Pancreas (tissue), 10 donors: ENCODE data around the gene B3GALT2. TPM values are rescaled to one million over a fixed set of nuclear protein-coding genes. Genes with fewer than 3 reads are reported as not detected.
A peak's percentile ranks its signal among the peaks of the same experiment; 100 is the strongest.

Experiments
- ATAC-seq, 4 donors: fragments of 200-7000 bp; cut with Tn5 transposase; one replicate each; pipeline versions ENCODE4 v1.8.0 to v1.9.1; 2020; ENCODE audit warnings: mild to moderate bottlenecking in 4 of 4, moderate library complexity in 4 of 4
- DNase-seq, 6 donors: peaks; one replicate each; pipeline ENCODE4 v3.0.0-alpha.2; 2020
- FAIRE-seq: peaks from 2 replicates; lab custom pipeline; 2012; peaks lifted over from hg19 to GRCh38; lab: Jason Lieb, UNC
- H3K27ac ChIP-seq, 4 donors: fragments of 200-600 bp; sonication (generic); 1 replicate in 3 of 4; 2 replicates in 1 of 4; pipeline versions ENCODE4 v1.5.0 to v1.8.0; 2020
- H3K27me3 ChIP-seq, 4 donors: fragments of 200-600 bp; one replicate each; pipeline ENCODE4 v1.8.0; 2021
- H3K36me3 ChIP-seq, 3 donors: fragments of 200-600 bp; sonication (generic) in 1 of 3; one replicate each; pipeline versions ENCODE4 v1.5.0 to v1.8.0; 2020 to 2021
- H3K4me1 ChIP-seq, 3 donors: fragments of 200-600 bp; one replicate each; pipeline ENCODE4 v1.8.0; 2021
- H3K4me3 ChIP-seq, 4 donors: fragments of 200-600 bp; sonication (generic) in 2 of 4; one replicate each; pipeline versions ENCODE4 v1.5.0 to v1.8.0; 2020 to 2021
- H3K9me3 ChIP-seq, 4 donors: fragments of 200-600 bp; one replicate each; pipeline ENCODE4 v1.8.0; 2021
- WGBS, 2 donors: extraction: QIAGEN DNeasy Blood & Tissue Kit; methylation state at CpG; one replicate each; pipeline ENCODE4 v1.1.7; 2013; 5-methylcytosine and 5-hydroxymethylcytosine counted together
- intact Hi-C, 3 donors: fragments of 100-400 bp; cut with DNase I; formaldehyde crosslinking; loops; one replicate each; pipeline versions ENCODE4 v1.11.1 to v1.14.2; 2022
- polyA plus RNA-seq, 2 donors: library from polyadenylated mRNA; stranded (reverse); fragments of 200-250 nt; gene quantifications; one replicate each; pipeline ENCODE4 v1.2.3, GENCODE V29; 2013
- total RNA-seq, 6 donors: library from RNA; stranded (reverse); fragmentation: NEBNext Ultra II Directional in 4 of 6; extraction: Animal tissue kit (Norgen Biotek cat#: 25700) in 4 of 6; gene quantifications; one replicate each; pipeline versions ENCODE4 v1.2.1 to v1.2.4, GENCODE V29; 2021 to 2023
- TF ChIP-seq, protein P1 (sequence below), 4 donors: fragments of 200-600 bp; sonication (generic) in 3 of 4; IDR thresholded peaks; one replicate each; pipeline versions ENCODE4 v1.5.0 to v1.8.0; 2021; ENCODE audit warnings: antibody characterized with exemption in 4 of 4
- donor health status: healthy with polysubstance abuse.
- donor health status: DM: no; HTN: no; CAD: no; lungs with moderate emphysema.
- donor health status: DM: no; HTN: no; CAD: no.
- donor health status: control.
- donor health status: control.
- donor health status: Bipolar disorder and iron deficiency.
- donor health status: DM: yes; HTN: yes; CAD: no.
- donor health status: DM: no; HTN: no; CAD: no.
- donor health status: DM: no; HTN: no; CAD: no.
- donor health status: DM: yes; HTN: yes; CAD: no.

Gene B3GALT2
- total and polyA plus RNA-seq, 8 donors: 0.20 to 0.99 (median 0.34) TPM

DNA sequence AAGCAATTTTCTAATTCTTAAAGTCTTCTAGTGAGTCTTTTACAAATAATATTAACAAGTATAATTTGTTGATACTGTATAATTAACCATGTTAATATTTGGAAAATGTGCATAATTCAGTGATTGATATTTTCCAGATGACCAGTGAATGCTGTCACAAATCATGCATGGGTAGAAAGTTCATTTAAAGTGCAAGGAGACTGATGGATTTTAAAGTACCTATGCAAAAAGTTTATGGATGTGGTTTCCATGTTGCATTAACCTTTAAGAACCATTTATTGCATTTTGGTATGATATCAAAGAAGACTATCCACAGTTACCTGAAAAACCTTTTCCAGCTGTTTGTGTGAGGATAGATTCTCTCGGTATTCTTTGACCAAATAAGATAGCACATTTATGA is 41.4 kb downstream of the B3GALT2 start:
- Histone ChIP-seq H3K9me3 (no peaks in the 10 kb centered on the region), H3K4me1 (no peaks in the 10 kb centered on the region), H3K36me3 (peaks cover 3 to 11% (median 6%) of the 10 kb centered on the region in 3 donors), H3K27me3 (no peaks in the 10 kb centered on the region), H3K4me3 (no peak overlapping the region), H3K27ac (no peak overlapping the region)
- TF ChIP-seq, protein P1, sequence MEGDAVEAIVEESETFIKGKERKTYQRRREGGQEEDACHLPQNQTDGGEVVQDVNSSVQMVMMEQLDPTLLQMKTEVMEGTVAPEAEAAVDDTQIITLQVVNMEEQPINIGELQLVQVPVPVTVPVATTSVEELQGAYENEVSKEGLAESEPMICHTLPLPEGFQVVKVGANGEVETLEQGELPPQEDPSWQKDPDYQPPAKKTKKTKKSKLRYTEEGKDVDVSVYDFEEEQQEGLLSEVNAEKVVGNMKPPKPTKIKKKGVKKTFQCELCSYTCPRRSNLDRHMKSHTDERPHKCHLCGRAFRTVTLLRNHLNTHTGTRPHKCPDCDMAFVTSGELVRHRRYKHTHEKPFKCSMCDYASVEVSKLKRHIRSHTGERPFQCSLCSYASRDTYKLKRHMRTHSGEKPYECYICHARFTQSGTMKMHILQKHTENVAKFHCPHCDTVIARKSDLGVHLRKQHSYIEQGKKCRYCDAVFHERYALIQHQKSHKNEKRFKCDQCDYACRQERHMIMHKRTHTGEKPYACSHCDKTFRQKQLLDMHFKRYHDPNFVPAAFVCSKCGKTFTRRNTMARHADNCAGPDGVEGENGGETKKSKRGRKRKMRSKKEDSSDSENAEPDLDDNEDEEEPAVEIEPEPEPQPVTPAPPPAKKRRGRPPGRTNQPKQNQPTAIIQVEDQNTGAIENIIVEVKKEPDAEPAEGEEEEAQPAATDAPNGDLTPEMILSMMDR (IDR thresholded peaks at IDR 0.05): no peak
- 83 to 94% methylated on average over 1 of the region's 1 CpG for WGBS, 2 donors
- ATAC-seq (no peak), FAIRE-seq (no peak), DNase-seq (no peak)
- intact Hi-C loops: no loop called here

DNA sequence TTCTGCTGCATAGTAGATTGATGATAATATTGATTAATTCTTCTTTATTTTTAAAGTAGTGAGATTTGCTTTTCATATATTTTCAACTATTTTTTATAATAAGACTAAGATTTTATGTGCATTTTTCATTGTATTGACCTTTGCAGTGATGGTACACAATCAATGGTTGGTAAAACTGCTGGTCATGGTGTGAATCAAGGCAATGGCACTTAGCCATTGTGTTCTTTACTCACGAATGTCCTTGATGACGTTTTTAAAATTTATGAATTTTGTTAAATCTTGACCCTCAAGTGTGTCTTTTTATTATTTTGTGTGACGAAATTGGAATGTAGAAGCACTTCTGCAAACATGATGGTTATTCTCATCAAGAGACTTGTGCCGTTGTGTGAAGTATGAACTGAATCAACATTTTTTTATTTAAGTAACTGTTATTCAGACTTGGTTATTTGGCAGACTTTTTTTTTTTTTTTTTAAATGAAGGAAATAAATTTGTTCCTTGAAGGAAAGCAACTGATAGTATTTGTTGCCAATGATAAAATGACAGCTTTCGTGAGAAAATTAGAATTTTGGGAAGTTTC is 42.0 kb downstream of the B3GALT2 start:
- intact Hi-C loops: no loop called here
- DNase-seq (no peak), FAIRE-seq (peak; percentile 26), ATAC-seq (no peak)
- Histone ChIP-seq H3K9me3 (no peaks in the 10 kb centered on the region), H3K27ac (no peak overlapping the region), H3K4me3 (no peak overlapping the region), H3K27me3 (no peaks in the 10 kb centered on the region), H3K4me1 (no peaks in the 10 kb centered on the region), H3K36me3 (peaks cover 3 to 11% (median 6%) of the 10 kb centered on the region in 3 donors)
- TF ChIP-seq, protein P1 (IDR thresholded peaks at IDR 0.05): no peak
- 74 to 75% methylated on average over 5 of the region's 5 CpGs for WGBS, 2 donors

DNA sequence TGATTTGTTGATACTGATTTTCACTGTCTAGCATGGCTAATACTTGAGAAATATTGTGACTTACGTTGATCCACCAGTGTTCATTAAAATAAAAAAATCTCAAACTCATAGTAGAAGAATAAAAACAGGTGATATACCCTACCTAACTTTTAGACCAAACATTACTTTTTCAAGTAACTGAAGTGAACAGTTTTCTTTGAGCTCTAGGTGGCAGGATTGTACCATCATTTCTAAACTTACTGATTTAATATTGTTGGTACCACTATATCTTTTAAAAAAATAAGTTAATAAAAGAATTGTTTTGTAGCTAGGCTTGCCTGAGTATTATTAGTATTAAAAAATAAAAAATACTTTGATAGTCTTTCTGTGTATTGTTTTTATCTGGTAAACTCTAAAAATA is 43.1 kb downstream of the B3GALT2 start:
- 80 to 89% methylated on average over 1 of the region's 1 CpG for WGBS, 2 donors
- TF ChIP-seq, protein P1 (IDR thresholded peaks at IDR 0.05): no peak
- intact Hi-C loops: no loop called here
- peak; percentile 94 for FAIRE-seq
- ATAC-seq: no peak
- no peak for DNase-seq
- Histone ChIP-seq H3K27ac (no peak overlapping the region), H3K4me1 (no peaks in the 10 kb centered on the region), H3K4me3 (no peak overlapping the region), H3K9me3 (no peaks in the 10 kb centered on the region), H3K36me3 (peaks cover 3 to 11% (median 10%) of the 10 kb centered on the region in 3 donors), H3K27me3 (no peaks in the 10 kb centered on the region)

DNA sequence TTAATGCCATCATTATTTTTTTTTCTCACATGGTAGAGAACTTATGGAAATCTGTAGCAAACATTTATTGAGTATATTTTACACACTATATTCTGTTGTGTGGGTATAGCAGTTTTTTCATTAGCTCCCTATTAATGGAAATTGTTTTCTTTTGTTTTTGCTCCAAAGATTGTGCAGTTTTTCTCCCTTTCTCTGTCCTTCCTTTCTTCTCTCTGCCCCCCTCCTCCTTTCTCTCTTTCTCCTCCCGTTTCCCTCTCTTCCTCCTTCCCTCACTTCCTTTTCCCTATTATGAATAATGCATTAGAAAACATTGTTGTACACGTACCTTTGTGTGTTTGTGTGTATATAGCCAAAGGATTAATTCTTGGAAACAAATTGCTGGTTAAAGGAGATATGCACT is 44.0 kb downstream of the B3GALT2 start:
- 64 to 76% methylated on average over 2 of the region's 2 CpGs for WGBS, 2 donors
- intact Hi-C loops: no loop called here
- Histone ChIP-seq H3K36me3 (peaks cover 0 to 7% (median 5%) of the 10 kb centered on the region in 3 donors), H3K4me1 (no peaks in the 10 kb centered on the region), H3K27ac (no peak overlapping the region), H3K4me3 (no peak overlapping the region), H3K9me3 (no peaks in the 10 kb centered on the region), H3K27me3 (no peaks in the 10 kb centered on the region)
- TF ChIP-seq, protein P1 (IDR thresholded peaks at IDR 0.05): no peak
- no peak for ATAC-seq
- no peak for DNase-seq
- no peak for FAIRE-seq

DNA sequence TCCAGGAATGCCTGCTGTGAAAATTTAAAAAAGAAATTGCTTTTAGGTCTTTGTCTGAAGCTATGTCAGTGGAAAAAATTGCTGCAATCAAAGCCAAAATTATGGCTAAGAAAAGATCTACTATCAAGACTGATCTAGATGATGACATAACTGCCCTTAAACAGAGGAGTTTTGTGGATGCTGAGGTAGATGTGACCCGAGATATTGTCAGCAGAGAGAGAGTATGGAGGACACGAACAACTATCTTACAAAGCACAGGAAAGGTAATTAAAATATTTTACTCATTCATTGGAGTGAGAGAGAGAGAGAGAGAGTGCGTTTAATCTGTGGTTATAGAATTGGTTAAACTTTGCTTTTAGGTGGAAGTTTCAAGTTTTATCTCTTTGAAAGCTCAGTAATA is 44.6 kb downstream of the B3GALT2 start:
- no peaks in the 10 kb centered on the region for H3K9me3 ChIP-seq
- TF ChIP-seq, protein P1 (IDR thresholded peaks at IDR 0.05): no peak
- peaks cover 0 to 7% (median 5%) of the 10 kb centered on the region in 3 donors for H3K36me3 ChIP-seq
- no peaks in the 10 kb centered on the region for H3K4me1 ChIP-seq
- DNase-seq: no peak
- H3K27ac ChIP-seq: no peak overlapping the region
- WGBS, 2 donors: 71 to 87% methylated on average over 3 of the region's 3 CpGs
- no peak for ATAC-seq
- H3K4me3 ChIP-seq: no peak overlapping the region
- intact Hi-C loops: no loop called here
- FAIRE-seq: no peak
- no peaks in the 10 kb centered on the region for H3K27me3 ChIP-seq
